Endothelial cell of umbilical vein (primary cell): ENCODE results near the gene AHNAK2. TPM values are rescaled to one million over a fixed set of nuclear protein-coding genes. Genes with fewer than 3 reads are reported as not detected.
A peak's percentile ranks its signal among the peaks of the same experiment; 100 is the strongest.

Source experiments
- BruUV-seq: library from RNA; stranded (reverse); fragments of 400-500 nt; replicated peaks from 2 replicates; lab custom pipeline; 2021; lab: Mats Ljungman, UMichigan
- CTCF ChIA-PET: fragments of 300-600, 350-600 bp; sonication (Branson Sonifier 250); formaldehyde crosslinking; loops from one replicate; lab custom pipeline; 2021; ENCODE audit warnings: antibody characterized with exemption, inconsistent platforms; lab: Charles Lee
- POLR2A ChIA-PET: fragments of 300-600, 350-600 bp; sonication (Branson Sonifier 250); formaldehyde crosslinking; loops from one replicate; lab custom pipeline; 2021; ENCODE audit warnings: antibody characterized with exemption, inconsistent platforms; lab: Charles Lee
- DNase-seq: peaks from one replicate; pipeline ENCODE4 v3.0.0-alpha.2; 2011; ENCODE audit warnings: low read depth, low spot score
- FAIRE-seq: peaks from 2 replicates; lab custom pipeline; 2011; peaks lifted over from hg19 to GRCh38; lab: Jason Lieb, UNC
- H2AFZ ChIP-seq: 2 replicates; pipeline ENCODE4 v1.6.0; 2012; ENCODE audit warnings: low read depth, low read length, control low read depth, inconsistent platforms
- H3K27ac ChIP-seq: 2 replicates; pipeline ENCODE4 v1.5.1; 2011; ENCODE audit warnings: low read depth, mild to moderate bottlenecking, control low read depth, low read length, moderate library complexity; ENCODE audit not compliant: insufficient read depth
- H3K27me3 ChIP-seq, 2 experiments: 2 replicates each; pipeline versions ENCODE4 v1.6.0 to v1.6.1; 2011; ENCODE audit warnings: low read length in 2 of 2, mixed read lengths in 1 of 2; ENCODE audit not compliant: control insufficient read depth in 2 of 2, insufficient read depth in 2 of 2
- H3K36me3 ChIP-seq, 2 experiments: 2 replicates in 1 of 2; 3 replicates in 1 of 2; pipeline ENCODE4 v1.5.1; 2011; ENCODE audit warnings: low read length in 2 of 2, mild to moderate bottlenecking in 1 of 2, moderate library complexity in 1 of 2; ENCODE audit not compliant: control insufficient read depth in 2 of 2, insufficient read depth in 2 of 2; ENCODE audit errors: extremely low read depth in 1 of 2
- H3K4me1 ChIP-seq: 3 replicates; pipeline ENCODE4 v1.5.1; 2011; ENCODE audit warnings: mild to moderate bottlenecking, low read length; ENCODE audit not compliant: control insufficient read depth, insufficient read depth; ENCODE audit errors: extremely low read depth
- H3K4me2 ChIP-seq: 2 replicates; pipeline ENCODE4 v1.6.1; 2011; ENCODE audit warnings: low read length, control low read depth, mixed read lengths; ENCODE audit not compliant: insufficient read depth
- H3K4me3 ChIP-seq, 3 experiments: fragments of 200-600 bp in 1 of 3; sonication (generic), shearing (Covaris generic) in 1 of 3; replicated peaks in 1 of 3; 2 replicates each; pipeline ENCODE4 v1.5.1; 2011 to 2016; ENCODE audit warnings: control low read depth in 3 of 3, low read length in 3 of 3, mild to moderate bottlenecking in 2 of 3, inconsistent platforms in 1 of 3, low read depth in 1 of 3, moderate library complexity in 1 of 3; ENCODE audit not compliant: insufficient read depth in 1 of 3
- H3K79me2 ChIP-seq: 2 replicates; pipeline ENCODE4 v1.6.0; 2012; ENCODE audit warnings: low read length, inconsistent platforms; ENCODE audit not compliant: control insufficient read depth, insufficient read depth
- H3K9ac ChIP-seq: replicated peaks from 2 replicates; pipeline ENCODE3; 2011; ENCODE audit warnings: low read length, control low read depth; ENCODE audit not compliant: insufficient read depth; ENCODE audit errors: extremely low read depth
- H3K9me1 ChIP-seq: replicated peaks from 3 replicates; pipeline ENCODE4 v1.6.0; 2011; ENCODE audit warnings: mild to moderate bottlenecking, low read length; ENCODE audit not compliant: control insufficient read depth, insufficient read depth; ENCODE audit errors: extremely low read depth
- H3K9me3 ChIP-seq: replicated peaks from 2 replicates; pipeline ENCODE4 v1.5.1; 2012; ENCODE audit warnings: low read length, inconsistent platforms; ENCODE audit not compliant: control insufficient read depth, insufficient read depth
- H4K20me1 ChIP-seq: replicated peaks from 2 replicates; pipeline ENCODE3; 2011; ENCODE audit warnings: mild to moderate bottlenecking, low read length; ENCODE audit not compliant: control insufficient read depth, insufficient read depth; ENCODE audit errors: extremely low read depth
- EZH2 ChIP-seq: IDR thresholded peaks from 2 replicates; pipeline ENCODE4 v1.6.1; 2012; ENCODE audit warnings: borderline replicate concordance, low read depth, mild to moderate bottlenecking, moderate library complexity, low read length, inconsistent platforms; ENCODE audit not compliant: severe bottlenecking
- FOS ChIP-seq: IDR thresholded peaks from 2 replicates; pipeline ENCODE4 v1.6.1; 2011; ENCODE audit warnings: mild to moderate bottlenecking, low read length, moderate library complexity, borderline replicate concordance; ENCODE audit not compliant: insufficient read depth
- GATA2 ChIP-seq: IDR thresholded peaks from 2 replicates; pipeline ENCODE4 v1.7.0; 2011; ENCODE audit warnings: low read depth, mild to moderate bottlenecking, moderate library complexity, mixed read lengths, low read length; ENCODE audit not compliant: insufficient read length, insufficient read depth
- JUN ChIP-seq: IDR thresholded peaks from 2 replicates; pipeline ENCODE4 v1.6.1; 2011; ENCODE audit warnings: borderline replicate concordance, low read depth; ENCODE audit not compliant: insufficient read length, insufficient read depth
- MYC ChIP-seq: IDR thresholded peaks from one replicate; pipeline ENCODE4 v1.6.1; 2011; ENCODE audit warnings: mild to moderate bottlenecking, low read depth, low read length
- POLR2A ChIP-seq: IDR thresholded peaks from 2 replicates; pipeline ENCODE4 v1.6.1; 2012; ENCODE audit warnings: low read depth, mild to moderate bottlenecking, control low read depth, low read length
- POLR2AphosphoS5 ChIP-seq: IDR thresholded peaks from 2 replicates; pipeline ENCODE4 v1.6.1; 2012; ENCODE audit warnings: low read depth, mild to moderate bottlenecking, control low read depth, low read length, moderate library complexity; ENCODE audit not compliant: insufficient read depth
- dilution Hi-C: fragments of 300-500 bp; cut with MboI; formaldehyde crosslinking; loops from one replicate; pipeline ENCODE4 v1.15.0; 2019; ENCODE audit warnings: low sequenced_read_pairs; ENCODE audit not compliant: extremely low pct_ligation_motif_present
- intact Hi-C: fragments of 100-400 bp; cut with micrococcal nuclease; formaldehyde crosslinking; loops from one replicate; pipeline ENCODE4 v1.10.0; 2022
- polyA plus RNA-seq, 4 experiments: library from polyadenylated mRNA; depleted of rRNA in 3 of 4; stranded (reverse) in 3 of 4; unstranded in 1 of 4; fragments of >200 nt; gene quantifications; 2 replicates each; pipeline versions ENCODE4 v1.2.1 to v1.2.3, GENCODE V29; 2011 to 2012; ENCODE audit warnings: missing spikeins in 1 of 4
- total RNA-seq: library from RNA; stranded (reverse); gene quantifications from 2 replicates; pipeline ENCODE4 v1.2.3, GENCODE V29; 2021
- TF ChIP-seq, protein P1 (sequence below), 2 donors: IDR thresholded peaks; 1 replicate in 1 of 2; 2 replicates in 1 of 2; pipeline ENCODE4 v1.5.1; 2011; ENCODE audit warnings: low read length in 2 of 2, mild to moderate bottlenecking in 2 of 2, moderate library complexity in 2 of 2, control low read depth in 1 of 2, inconsistent platforms in 1 of 2, low read depth in 1 of 2; ENCODE audit not compliant: insufficient read depth in 1 of 2; ENCODE audit errors: extremely low read depth in 1 of 2
- TF ChIP-seq, protein P2 (sequence below): IDR thresholded peaks from 2 replicates; pipeline ENCODE4 v1.6.1; 2011; ENCODE audit not compliant: insufficient read depth, insufficient read length

Gene AHNAK2
- total and polyA plus RNA-seq, 2 donors (not counting 3 experiments of a cell fraction or from before 2014, with no cell fraction given) = 17.7 to 68.7 TPM

DNA sequence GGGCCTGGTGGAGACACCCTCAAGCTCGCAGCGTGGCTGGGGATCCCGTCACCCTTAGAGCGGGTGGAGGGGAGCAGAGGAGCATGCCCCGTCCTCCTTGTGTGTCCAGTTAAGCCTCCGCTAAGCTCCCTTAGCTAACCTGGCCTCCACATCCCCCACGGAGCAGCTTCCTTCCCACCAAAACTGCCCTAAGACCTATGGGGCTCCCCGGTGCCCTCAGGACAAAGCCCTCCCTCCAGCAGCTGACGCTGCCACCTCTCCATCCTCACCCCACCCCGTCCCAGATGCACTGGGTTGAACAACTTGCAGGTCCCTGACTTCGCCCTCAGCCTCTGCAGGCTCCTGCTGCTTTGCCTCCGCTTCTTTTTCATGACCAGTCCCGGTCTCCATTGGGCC, 4.0 kb downstream of the AHNAK2 start:
- Histone ChIP-seq H3K27ac (peak overlapping the region; percentile 89), H4K20me1 (no peaks in the 10 kb centered on the region), H3K4me1 (peaks cover 55% of the 10 kb centered on the region), H2AFZ (peak overlapping the region; percentile 20), H3K9ac (no peak overlapping the region), H3K79me2 (peaks cover 11% of the 10 kb centered on the region), H3K4me3 (no peak overlapping the region), H3K36me3 (no peaks in the 10 kb centered on the region), H3K27me3 (no peaks in the 10 kb centered on the region), H3K9me1 (no peaks in the 10 kb centered on the region), H3K4me2 (no peak overlapping the region), H3K9me3 (no peaks in the 10 kb centered on the region)
- FAIRE-seq (no peak), DNase-seq (no peak)
- dilution Hi-C loops (no loop called here), intact Hi-C loops (loop anchor here (5.0 to 10.0 kb wide), 2 partner anchors 193 to 209 kb away; partner anchors contain the start of gene JAG2)
- BruUV-seq = no TSS peak
- ChIA-PET CTCF (interaction anchor here (1.2 to 4.7 kb wide), 12 partner anchors 11 to 206 kb away, joined by 3 to 97 read pairs (median 6); partner anchors contain the start of genes CDCA4 and CLBA1), POLR2A (interaction anchor here (1.2 kb wide), 1 partner anchor 11 kb away, joined by 5 read pairs; the partner anchor contains the start of gene CLBA1)
- TF ChIP-seq, protein P1, sequence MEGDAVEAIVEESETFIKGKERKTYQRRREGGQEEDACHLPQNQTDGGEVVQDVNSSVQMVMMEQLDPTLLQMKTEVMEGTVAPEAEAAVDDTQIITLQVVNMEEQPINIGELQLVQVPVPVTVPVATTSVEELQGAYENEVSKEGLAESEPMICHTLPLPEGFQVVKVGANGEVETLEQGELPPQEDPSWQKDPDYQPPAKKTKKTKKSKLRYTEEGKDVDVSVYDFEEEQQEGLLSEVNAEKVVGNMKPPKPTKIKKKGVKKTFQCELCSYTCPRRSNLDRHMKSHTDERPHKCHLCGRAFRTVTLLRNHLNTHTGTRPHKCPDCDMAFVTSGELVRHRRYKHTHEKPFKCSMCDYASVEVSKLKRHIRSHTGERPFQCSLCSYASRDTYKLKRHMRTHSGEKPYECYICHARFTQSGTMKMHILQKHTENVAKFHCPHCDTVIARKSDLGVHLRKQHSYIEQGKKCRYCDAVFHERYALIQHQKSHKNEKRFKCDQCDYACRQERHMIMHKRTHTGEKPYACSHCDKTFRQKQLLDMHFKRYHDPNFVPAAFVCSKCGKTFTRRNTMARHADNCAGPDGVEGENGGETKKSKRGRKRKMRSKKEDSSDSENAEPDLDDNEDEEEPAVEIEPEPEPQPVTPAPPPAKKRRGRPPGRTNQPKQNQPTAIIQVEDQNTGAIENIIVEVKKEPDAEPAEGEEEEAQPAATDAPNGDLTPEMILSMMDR (IDR thresholded peaks at IDR 0.05; ENCODE audit: extremely low read depth in 1 of 2, insufficient read depth in 1 of 2, low read depth in 1 of 2, low read length in 2 of 2) = no peak
- TF ChIP-seq GATA2 = no peak
- TF ChIP-seq, protein P2, sequence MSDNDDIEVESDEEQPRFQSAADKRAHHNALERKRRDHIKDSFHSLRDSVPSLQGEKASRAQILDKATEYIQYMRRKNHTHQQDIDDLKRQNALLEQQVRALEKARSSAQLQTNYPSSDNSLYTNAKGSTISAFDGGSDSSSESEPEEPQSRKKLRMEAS = no peak
- TF ChIP-seq EZH2 = no peak
- no peak for TF ChIP-seq POLR2A
- no peak for TF ChIP-seq JUN
- TF ChIP-seq MYC = no peak
- TF ChIP-seq FOS = no peak
- no peak for TF ChIP-seq POLR2AphosphoS5
